Stimulated activated CD8-positive, alpha-beta memory T cell treated with anti-CD3 and anti-CD28 coated beads, Interleukin-2, amount 100 ng/mL, for 1 hour (primary cell): ENCODE measurements around the gene ELP4.
"Not testable (repeated sequence)": the region's sequence is repeated elsewhere in the genome, so short reads cannot be mapped to it uniquely, and the experiment has no call there.

ENCODE experiments used
- DNase-seq, 2 donors: peaks; one replicate each; pipeline ENCODE4 v3.0.0-alpha.2; 2020; ENCODE audit warnings: low read depth in 2 of 2

ELP4 gene

DNA sequence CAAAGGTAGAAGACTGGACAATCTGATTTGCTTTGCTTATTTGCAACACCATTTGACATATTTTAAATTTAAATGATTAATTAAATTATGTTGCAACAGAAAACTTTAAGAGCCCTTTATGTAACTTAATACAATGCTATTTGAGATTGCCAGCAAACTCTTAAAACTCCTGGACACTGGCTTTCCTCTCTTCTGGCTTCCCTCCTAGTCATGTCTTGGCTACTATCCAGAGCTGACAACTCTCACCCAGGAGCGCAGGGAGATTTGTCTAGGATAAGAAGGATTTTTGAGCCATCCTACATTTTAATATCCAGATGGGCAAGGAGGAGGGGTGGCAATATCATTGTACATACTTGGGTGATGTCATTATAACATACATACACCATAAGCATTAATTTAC, 134.3 kb downstream of the ELP4 start:
- no peak for DNase-seq

DNA sequence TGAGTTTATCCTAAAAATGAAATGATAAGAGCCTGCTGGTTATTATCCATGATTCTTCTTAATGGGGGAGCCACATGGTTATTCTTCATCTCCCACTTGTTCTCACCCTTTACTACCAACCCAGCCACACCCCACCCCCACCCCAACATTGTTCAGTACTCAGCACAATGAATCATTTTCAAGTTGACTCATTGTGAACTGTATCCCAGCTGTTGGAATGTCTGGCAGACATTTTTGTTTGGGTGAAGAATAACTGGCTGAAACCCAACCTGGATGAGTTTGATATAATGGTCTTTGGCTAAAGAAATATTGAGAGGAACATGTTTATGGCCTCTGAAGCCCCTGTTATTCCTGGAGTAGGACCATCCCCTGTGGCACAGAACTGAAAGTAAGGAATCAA, 136.2 kb downstream of the ELP4 start:
- DNase-seq: no peak

DNA sequence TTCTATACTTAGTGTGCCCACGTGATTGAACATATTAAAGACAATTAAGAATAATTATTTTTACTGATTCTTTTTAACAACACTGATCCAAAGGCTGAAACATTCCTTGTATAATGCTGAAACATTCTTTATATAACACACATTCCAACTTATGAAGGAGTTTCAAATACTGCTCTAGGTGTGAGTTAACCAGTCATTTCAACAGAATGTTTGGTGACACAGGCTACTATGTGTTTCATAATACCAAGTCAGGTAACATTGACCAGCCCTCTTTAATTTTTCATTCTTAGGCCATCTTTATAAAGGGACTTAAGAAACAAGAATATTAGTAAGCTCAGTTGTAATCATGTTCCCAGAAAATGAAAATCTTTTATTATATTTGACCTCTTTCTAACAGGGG, 136.6 kb downstream of the ELP4 start:
- DNase-seq: no peak

DNA sequence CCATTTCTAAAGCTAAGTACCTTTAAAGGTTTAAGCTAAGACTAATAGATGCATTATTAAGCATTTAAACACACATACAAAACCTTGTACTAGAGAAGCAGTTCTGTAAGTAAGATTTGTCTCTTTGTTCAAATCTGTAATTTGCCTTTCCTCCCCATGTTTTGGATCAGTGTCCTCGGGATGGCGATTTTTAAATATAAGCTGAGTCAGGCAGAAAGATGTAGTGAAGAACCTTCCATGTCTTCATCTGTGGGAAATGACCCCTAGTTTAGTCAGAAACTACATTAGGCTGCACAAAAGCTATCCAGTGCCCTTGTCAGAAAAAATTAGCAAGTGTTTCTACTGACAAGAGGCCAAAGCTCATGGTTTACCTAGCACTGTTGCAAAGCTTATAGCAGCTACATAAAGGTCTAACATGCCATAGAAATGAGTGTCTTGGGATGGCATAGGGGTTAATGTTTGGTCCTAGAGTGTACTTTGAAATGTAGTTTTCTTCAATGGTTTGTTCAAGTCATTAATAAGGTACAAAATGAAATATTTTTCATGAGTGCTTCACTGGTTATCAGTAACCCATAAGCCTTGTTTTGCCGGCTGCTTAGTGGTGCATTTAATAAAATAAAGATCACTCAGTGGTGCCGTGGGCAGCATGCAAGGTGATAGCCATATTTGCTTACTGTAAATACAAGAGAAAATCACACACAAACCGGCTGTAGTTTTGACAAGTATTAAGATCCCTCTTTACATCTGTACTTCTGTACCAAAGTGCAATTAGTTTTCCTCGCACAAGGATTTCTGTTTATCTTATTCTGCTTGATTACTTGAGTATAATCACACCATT, 139.8 kb downstream of the ELP4 start:
- no peak for DNase-seq

DNA sequence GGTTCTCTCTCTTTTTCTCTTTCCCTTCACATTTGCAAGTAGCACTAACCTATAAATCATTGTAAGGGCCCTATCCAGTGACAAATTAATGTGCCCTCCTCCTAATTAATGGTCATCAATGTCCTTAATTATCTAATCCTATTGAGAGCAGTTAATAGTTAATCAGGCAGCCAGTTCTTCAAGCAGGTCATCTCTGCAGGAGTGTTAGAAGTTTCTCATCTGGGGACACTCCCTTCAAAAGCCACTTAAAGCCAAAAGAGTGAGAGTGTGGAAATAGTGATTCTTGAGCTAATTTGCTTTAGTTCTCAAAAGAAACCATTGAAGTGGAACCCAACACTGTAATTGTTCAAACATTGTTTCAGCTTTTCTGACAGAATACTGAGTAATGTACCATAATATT, 141.6 kb downstream of the ELP4 start:
- no peak for DNase-seq

DNA sequence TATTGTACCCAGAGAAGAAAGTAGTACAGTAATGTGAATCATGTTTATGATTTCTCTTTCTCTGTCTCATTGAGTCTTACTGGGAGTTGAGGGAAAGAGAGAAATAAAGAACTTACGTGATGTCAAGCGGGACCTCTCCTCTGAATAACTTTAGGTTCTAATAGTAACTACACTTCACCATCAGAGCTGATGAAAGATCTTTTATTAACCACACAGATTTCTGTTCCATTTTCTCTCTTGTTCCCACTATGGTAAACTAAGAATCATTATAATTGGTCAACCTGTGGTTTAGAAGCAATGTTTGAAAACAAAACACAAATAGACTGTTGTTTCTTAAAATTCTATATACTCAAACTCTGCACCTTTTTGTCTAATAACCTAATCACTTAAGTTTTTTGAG, 142.3 kb downstream of the ELP4 start:
- DNase-seq: no peak

DNA sequence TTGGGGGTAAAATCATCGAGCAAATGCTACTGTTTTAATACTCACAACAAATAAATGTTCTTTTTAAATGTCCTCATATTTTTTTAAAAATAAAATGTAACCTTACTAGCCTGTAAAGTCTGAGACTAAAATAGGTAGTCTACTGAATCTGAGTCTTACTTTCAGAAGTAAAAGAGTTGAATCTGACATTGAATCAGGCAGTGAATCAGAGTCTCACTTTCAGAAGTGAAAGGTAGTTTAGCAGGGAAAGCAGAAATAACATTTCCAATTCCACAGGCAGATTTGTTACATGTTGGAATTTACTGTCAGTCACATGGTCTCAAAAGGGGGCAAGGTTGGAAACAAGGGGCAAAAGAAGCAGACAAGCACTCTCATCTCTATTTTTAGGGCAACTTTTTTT, 143.0 kb downstream of the ELP4 start:
- DNase-seq: no peak

DNA sequence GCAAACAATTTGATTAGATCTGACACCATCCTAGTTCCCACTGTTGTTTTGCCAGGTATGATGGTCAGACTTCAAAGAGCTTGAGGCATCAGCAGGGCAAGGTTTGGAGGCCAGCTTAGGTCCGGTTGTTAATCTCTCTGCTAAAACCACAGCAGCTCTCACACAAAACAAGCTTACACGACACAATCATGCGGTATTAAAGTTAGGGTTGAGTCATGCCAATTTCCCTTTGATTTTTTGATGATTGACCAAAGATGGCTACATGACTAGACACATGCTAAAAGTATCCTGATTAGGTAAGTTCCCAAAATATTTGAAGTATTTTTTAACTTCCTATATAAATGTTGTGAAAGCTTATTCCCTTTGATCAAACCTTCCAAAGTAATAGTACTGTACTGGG, 145.9 kb downstream of the ELP4 start:
- DNase-seq: no peak

DNA sequence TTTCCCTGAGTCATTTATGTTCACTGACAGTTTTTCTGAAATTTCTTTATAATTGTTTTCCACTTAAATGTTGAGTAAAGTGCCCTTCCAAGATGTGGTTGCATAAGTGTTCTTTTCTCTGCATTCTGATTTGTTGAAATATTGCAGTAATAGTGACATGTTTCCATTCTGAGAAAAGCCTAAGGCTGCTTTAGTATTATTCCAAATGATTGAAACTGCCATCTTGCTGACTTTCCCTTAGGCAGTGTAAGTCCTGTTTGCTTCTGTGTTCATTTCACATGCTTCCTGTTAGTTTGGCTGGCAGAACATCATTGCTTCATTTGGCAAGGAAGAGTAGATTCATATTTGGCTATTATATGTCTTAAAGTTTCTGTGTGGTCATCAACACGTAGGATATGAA, 146.5 kb downstream of the ELP4 start:
- DNase-seq: no peak

DNA sequence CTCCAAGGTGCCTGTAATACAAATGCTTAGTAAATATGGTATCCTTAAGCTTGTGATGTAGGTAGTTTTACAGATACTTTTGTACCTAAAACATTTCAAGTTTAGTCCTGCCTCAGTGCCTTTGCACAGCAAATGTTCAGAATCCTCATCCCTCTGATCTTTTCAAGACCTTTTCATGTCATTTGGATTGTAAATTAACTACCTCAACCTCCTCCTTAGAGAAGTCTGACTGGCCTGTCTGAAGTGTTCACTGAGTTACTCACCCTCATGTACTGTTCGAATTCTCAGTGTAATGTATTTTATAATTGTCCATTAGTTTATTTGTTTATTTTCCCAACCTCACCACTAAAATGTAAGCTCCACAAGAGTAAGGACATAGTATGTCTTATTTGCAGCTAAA, 147.5 kb downstream of the ELP4 start:
- no peak for DNase-seq

DNA sequence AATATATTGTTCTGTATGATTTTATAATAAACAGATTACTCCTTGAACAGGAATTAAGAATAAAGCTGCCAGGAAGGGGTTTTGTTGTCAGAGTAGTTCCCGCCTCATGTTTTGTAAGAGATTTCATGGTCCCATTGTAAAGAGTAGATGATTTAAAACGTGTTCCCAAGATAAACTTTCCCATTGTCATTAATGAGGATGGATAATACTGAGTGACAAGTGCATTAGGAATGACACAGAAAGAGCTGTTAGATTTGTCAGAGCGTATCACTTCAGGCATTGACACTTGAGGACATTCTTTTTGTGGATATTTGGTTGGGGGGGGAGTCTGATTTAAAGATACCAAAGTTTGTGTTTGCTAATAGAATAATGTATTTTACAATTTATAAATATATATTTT, 154.6 kb downstream of the ELP4 start:
- no peak for DNase-seq

DNA sequence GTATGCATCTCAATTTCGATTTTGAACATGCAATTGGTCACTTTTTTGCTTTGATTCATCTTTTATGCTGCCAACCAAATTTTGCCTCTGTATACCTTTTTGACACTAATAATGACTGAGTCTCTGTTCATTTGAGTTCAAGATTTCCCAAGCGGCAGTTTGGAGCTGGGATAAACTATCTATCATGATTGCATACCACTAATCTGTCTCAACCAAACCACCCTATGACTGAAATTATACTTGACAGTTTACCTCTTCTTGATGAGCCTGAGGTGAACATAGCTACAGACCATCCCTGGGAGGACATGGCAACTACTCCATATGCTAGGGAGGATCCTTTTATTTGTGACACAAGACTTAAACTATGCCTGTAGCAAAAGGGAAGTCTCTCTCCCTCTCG, 155.4 kb downstream of the ELP4 start:
- DNase-seq: no peak

DNA sequence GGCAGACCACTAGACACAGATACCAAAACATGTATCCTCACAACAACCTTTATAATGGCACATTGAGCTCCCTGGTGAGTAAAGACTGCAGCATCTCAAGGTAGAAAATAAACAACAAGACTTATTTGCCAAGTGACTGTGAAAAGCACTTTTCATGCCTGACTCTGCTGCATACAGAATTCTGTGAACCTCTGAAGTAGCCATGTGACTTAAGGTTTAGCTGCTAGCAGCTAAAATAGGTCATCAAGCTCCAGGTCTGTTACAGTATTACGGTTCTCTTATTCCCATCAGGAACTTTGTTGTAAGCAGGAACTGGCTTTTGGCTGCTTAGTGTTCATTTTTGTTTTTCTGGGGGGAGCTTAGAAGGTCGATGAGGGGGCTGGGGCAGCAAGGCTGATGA, 162.1 kb downstream of the ELP4 start:
- DNase-seq: no peak

DNA sequence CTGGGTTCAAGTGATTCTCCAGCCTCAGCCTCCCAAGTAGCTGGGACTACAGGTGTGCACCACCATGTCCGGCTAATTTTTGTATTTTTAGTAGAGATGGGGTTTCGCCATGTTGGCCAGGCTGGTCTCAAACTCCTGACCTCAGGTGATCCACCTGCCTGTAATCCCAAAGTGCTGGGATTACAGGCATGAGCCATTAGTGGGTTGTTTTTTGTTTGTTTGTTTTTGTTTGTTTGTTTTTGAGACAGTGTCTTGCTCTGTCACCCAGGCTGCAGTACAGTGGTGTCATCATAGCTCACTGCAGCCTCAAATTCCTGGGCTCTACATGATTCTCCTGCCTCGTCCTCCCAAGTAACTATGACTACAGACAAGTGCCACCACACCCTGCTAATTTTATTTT, 163.5 kb downstream of the ELP4 start:
- DNase-seq: not testable (repeated sequence)

DNA sequence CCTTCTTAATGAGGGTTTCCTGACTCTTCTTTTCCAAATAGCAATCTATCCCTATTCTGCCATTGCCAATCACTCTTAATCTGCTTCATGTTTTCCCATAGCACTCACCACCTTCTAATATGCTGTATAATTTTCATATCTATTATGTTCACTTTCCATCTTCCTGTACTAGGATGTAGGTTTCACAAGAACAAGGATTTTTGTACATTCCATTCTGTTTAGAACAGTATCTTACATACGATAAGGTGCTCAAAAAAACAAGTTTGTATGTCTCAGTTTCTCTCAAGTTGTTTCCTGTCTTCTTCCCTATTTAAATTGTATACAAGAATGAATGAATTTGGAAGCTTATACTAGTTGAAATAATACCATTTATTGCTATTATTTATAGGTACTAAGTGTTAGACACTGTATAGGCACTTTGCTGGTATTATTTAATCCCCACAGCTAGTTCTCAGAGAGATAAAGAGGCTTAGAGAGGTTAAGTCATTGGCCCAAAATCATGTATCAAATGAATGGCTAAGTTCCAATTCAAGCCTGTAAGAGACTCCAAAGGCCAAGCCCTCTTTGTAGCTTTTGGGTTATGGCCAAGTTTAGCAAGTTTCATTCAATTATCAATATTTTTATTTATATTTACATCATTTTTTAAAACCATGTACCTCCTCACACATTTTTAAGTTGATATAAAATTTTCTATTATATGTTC, 166.9 kb downstream of the ELP4 start:
- no peak for DNase-seq

DNA sequence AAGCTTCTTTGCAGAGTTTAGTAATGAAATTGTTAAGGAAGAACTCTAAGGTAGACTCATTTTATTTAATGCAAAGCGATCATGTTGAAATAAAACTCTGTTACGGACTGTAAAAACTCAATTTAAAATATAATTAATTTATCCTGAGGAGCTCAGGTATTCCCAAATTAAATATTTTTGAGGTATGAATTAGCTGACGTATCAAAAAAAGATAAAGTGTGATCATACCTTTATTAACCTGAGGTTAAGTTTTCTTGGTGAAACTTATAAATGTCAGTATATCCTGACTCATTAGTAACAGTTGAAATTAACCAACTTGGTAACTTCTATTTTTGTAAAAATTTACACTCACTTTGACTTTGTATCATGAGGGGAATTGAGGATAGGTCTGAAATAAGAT, 171.2 kb downstream of the ELP4 start:
- no peak for DNase-seq

DNA sequence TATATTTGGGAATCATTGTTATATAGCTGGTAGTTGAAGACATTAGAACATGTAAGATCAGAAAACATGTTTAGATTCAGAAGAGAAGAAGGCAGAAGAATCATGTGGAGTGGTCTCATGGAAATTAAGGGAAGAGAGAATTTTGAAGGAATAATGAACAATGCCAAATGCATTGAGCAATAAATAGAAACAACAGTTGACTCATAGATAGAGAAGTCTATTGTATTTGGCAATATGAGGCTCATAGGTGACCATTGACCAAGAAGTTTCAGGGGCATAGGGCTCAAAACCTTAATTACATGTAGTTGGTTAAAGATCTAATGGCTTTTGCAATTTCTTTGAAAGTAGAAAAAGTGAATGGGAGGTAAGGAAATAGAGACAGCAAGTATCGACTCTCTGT, 177.7 kb downstream of the ELP4 start:
- DNase-seq: no peak

DNA sequence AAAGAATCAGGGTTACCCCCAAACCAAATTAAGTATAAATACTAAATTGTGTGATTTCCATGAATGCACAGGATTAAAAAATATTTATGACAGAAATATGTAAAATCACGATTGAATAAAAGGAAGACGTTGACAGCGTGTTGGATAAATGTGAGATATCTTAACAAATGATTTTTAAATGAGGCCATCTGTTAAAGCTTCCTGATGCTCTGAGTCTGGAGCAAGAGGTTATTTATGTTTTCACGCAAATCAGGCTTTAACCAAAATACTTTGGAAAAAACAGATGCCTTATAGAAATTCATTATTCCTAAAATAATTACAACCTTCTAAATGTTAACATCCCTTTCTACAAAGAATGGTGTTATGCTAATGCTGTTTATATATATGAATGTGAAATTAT, 178.3 kb downstream of the ELP4 start:
- no peak for DNase-seq

DNA sequence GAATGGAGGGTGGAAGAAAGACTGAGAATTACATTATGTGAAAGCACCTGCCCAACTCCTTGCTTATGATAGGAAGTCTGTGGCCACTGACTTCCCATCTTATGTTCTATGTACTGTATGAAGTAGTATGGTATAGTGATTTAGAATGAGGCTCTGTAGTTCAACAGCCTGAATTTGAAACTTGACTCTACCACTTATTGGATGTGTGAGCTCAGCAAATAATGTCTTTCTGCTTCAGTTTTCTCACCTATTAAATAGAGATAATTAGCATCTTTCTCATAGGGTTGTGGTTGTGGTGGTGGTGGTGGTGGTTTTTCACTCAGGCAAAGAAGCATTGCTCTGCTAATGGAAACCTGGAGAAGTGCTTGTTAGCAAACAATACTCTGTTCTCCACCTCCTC, 180.0 kb downstream of the ELP4 start:
- no peak for DNase-seq

DNA sequence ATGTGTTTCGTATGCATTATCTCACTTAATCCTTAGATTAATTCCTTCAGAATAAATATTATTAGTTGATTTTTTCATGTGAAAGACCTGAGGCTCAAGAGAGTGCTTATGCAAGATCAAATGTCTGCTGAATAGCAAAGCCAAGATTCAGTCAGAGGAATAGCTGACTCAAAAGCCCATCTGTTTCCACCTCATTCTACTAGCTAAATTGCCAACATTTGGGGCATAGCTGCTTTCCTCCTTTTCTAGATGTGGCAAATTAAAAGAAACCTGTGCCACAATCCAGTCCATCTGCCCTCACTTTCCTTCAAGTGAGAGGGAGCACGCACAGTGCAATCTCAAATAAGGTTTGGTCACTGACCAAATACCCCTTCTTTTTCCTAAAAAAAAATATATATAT, 180.5 kb downstream of the ELP4 start:
- DNase-seq: no peak

DNA sequence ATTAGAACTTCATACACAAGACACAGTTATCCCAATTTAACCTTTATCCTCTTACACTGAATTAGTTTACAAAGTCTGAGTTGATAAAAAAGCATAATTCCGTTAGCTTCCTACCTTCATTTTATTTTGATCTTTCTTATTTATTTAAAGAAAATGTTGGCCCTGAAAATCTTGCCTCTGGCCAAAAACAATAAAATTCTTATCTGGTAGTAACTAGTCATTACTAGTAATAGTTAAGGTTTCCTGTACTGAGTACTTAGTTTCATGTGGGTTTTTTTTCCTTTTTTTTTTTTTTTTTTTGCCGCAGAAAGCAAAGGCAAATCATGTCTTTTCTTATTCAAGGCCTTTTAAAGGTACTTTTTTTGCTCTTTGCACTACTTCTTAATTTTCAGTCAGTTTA, 180.9 kb downstream of the ELP4 start:
- DNase-seq: no peak

DNA sequence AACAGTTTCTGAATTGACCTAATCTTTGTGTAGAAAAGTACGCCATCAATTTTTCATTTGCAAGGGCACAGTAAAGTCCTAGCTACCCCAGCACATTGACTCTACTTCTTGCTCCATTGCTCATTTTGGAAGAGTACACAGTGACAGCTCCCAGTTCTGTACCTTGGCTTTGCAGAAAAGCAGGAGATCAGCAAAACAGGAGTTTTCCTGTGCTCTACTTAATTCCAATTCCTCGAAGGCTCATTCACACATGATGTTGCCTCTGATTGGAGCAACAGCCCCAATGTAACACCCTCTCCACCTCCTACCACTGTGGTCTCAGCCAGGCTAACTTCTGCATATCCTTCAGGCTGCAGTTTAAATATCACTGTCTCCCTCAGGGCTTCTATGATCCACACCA, 182.9 kb downstream of the ELP4 start:
- no peak for DNase-seq

DNA sequence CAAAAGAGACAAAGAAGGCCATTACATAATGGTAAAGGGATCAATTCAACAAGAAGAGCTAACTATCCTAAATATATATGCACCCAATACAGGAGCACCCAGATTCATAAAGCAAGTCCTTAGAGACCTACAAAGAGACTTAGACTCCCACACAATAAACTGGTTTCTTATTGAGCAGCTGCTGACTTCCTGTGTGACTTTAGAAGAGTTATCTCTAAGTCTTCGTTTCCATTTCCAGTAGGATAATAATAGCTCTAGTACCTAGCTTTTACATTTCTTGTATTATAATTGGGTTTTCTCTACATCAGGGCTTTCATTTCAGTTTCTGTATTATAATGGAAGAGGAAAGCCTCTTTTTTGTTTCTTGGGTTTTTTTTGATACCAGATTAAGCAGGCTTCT, 187.5 kb downstream of the ELP4 start:
- DNase-seq: not testable (repeated sequence)

DNA sequence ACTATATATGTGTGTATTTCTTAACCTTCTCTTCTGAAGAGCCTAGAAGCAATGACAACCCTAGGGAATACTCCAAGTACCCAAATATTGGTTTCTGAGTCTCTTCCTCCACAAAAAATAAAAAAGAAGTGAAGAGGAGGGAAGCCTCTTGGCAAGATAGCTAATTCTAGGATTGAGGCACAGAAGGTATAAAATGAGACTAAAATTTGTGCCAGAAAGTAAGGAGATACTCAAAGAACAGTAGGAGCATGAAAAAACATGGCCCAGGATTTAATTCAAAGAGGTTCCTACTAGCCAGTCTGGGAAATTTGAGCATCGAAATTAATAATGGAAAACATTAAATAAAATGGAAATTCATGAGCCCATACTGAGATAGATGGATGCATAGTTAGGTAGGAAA, 189.5 kb downstream of the ELP4 start:
- DNase-seq: no peak
